Heart left ventricle (tissue), 13 donors: Measurements from ENCODE around the gene CUTA.

Experiments
- POLR2A ChIP-seq, 2 donors: fragments of 450-650 bp; IDR thresholded peaks; one replicate each; pipeline ENCODE4 v1.6.1; 2017; ENCODE audit warnings: antibody characterized with exemption in 2 of 2, mild to moderate bottlenecking in 2 of 2, moderate library complexity in 2 of 2
- TF ChIP-seq, protein P1 (sequence below), 12 donors: fragments of 200-600 bp; sonication (generic) in 4 of 12; IDR thresholded peaks; one replicate each; pipeline versions ENCODE4 v1.5.0 to v1.8.0; 2018 to 2022; ENCODE audit warnings: antibody characterized with exemption in 12 of 12, mild to moderate bottlenecking in 5 of 12
- donor health status: ischemic (EF 13 %, LVEDD 7.1; RV severe dilation, severe dysfunction).
- donor health status: DM: no; HTN: yes; CAD: no.
- donor health status: DM: no; HTN: no; CAD: no.
- donor health status: ischemic (EF 25% LVEDD 6.9; RV normal size, moderate dysfunction).
- donor health status: ischemic (EF 25% LVEDD 5.7; RV mildly dilated, moderate dysfunction).
- donor health status: ischemic (EF 35%, LVEDD 5.7; RV mildly dilated, moderate dysfunction).
- donor health status: nonischemic (EF 11% LVEDD 7.7; RV severe dilation, severe dysfunction).
- donor health status: DM: yes; HTN: yes; CAD: no.
- donor health status: PGD.
- donor health status: ischemic (EF 29% LVEDD 5.4; RV normal size, mild dysfunction).
- donor health status: nonischemic (EF 23%, LVEDD 6.1; RV moderate dilation, normal function).

- TF ChIP-seq, protein P1, sequence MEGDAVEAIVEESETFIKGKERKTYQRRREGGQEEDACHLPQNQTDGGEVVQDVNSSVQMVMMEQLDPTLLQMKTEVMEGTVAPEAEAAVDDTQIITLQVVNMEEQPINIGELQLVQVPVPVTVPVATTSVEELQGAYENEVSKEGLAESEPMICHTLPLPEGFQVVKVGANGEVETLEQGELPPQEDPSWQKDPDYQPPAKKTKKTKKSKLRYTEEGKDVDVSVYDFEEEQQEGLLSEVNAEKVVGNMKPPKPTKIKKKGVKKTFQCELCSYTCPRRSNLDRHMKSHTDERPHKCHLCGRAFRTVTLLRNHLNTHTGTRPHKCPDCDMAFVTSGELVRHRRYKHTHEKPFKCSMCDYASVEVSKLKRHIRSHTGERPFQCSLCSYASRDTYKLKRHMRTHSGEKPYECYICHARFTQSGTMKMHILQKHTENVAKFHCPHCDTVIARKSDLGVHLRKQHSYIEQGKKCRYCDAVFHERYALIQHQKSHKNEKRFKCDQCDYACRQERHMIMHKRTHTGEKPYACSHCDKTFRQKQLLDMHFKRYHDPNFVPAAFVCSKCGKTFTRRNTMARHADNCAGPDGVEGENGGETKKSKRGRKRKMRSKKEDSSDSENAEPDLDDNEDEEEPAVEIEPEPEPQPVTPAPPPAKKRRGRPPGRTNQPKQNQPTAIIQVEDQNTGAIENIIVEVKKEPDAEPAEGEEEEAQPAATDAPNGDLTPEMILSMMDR (IDR thresholded peaks at IDR 0.05), result no peak
- no peak for TF ChIP-seq POLR2A (IDR thresholded peaks at IDR 0.05)
Measured at GRCh38 chr6:33391922-33392594, 25.8 kb downstream of the CUTA start.
